COLO829 (cell line): ENCODE data around the gene MSL2.
"Not testable (repeated sequence)": the region's sequence is repeated elsewhere in the genome, so short reads cannot be mapped to it uniquely, and the experiment has no call there.

Experiments
- DNase-seq: peaks from one replicate; pipeline ENCODE4 v3.0.0; 2012; ENCODE audit warnings: low spot score

Gene MSL2

GRCh38 chr3:136196064-136196400 lies at the start of gene MSL2:
TSS of gene MSL2 (minus strand) at chr3:136196335. CDS start at chr3:136195113, 1,222 bp downstream.
- no peak for DNase-seq

GRCh38 chr3:136245691-136246090 lies 49.6 kb upstream of the MSL2 start:
- DNase-seq, result no peak

- no peak for DNase-seq
Observed at GRCh38 chr3:136239094-136239493, 43.0 kb upstream of the MSL2 start.

GRCh38 chr3:136237961-136238649 lies 42.0 kb upstream of the MSL2 start:
- no peak for DNase-seq

- no peak for DNase-seq
Observed at GRCh38 chr3:136237103-136237502, 41.0 kb upstream of the MSL2 start.

GRCh38 chr3:136236109-136236508 lies 40.0 kb upstream of the MSL2 start:
- DNase-seq, result no peak

GRCh38 chr3:136235545-136235944 lies 39.4 kb upstream of the MSL2 start:
- DNase-seq, result no peak

GRCh38 chr3:136232413-136232812 lies 36.3 kb upstream of the MSL2 start:
- DNase-seq, result no peak

GRCh38 chr3:136222746-136223145 lies 26.6 kb upstream of the MSL2 start:
- DNase-seq, result not testable (repeated sequence)

GRCh38 chr3:136211547-136211946 lies 15.4 kb upstream of the MSL2 start:
- DNase-seq, result no peak

- DNase-seq, result no peak
Observed at GRCh38 chr3:136209921-136210320, 13.8 kb upstream of the MSL2 start.

- no peak for DNase-seq
Observed at GRCh38 chr3:136207489-136208115, 11.5 kb upstream of the MSL2 start.

GRCh38 chr3:136199219-136199618 lies 3.1 kb upstream of the MSL2 start:
- DNase-seq, result not testable (repeated sequence)

GRCh38 chr3:136198462-136199078 lies 2.4 kb upstream of the MSL2 start:
- DNase-seq, result not testable (repeated sequence)

- no peak for DNase-seq
Observed at GRCh38 chr3:136197159-136197793, 1.1 kb upstream of the MSL2 start.

GRCh38 chr3:136196401-136197158 lies 445 bp upstream of the MSL2 start:
- DNase-seq, result peak; percentile 100

GRCh38 chr3:136195258-136196063 lies 674 bp downstream of the MSL2 start:
- peak; percentile 57 for DNase-seq

- DNase-seq, result no peak
Observed at GRCh38 chr3:136194409-136195257, 1.5 kb downstream of the MSL2 start.

- DNase-seq, result no peak
Observed at GRCh38 chr3:136193278-136194054, 2.7 kb downstream of the MSL2 start.

- DNase-seq, result no peak
Observed at GRCh38 chr3:136192831-136193230, 3.3 kb downstream of the MSL2 start.
